B cell (primary cell): ENCODE data around the gene TBK1.

ENCODE experiments used
- CTCF ChIP-seq: fragments of 200-600 bp; IDR thresholded peaks from one replicate; pipeline ENCODE4 v1.8.0; 2022; ENCODE audit warnings: antibody characterized with exemption, mild to moderate bottlenecking
- EZH2 ChIP-seq: IDR thresholded peaks from 2 replicates; pipeline ENCODE4 v1.6.1; 2012; ENCODE audit warnings: borderline replicate concordance, low read depth, mild to moderate bottlenecking, moderate library complexity, low read length; ENCODE audit not compliant: insufficient read depth, poor library complexity, severe bottlenecking

- TF ChIP-seq CTCF (no peak), EZH2 (no peak)
Observed at GRCh38 chr12:64402181-64402580, 49.7 kb upstream of the TBK1 start.
